GM12873 (cell line): ENCODE measurements around the gene PRTN3.

ENCODE experiments used
- TF ChIP-seq, protein P1 (sequence below): IDR thresholded peaks from 2 replicates; pipeline ENCODE4 v1.5.1; 2012; ENCODE audit warnings: low read depth, mild to moderate bottlenecking, moderate library complexity, low read length, control low read depth; ENCODE audit not compliant: insufficient read depth; ENCODE audit errors: missing control alignments

Gene PRTN3

DNA sequence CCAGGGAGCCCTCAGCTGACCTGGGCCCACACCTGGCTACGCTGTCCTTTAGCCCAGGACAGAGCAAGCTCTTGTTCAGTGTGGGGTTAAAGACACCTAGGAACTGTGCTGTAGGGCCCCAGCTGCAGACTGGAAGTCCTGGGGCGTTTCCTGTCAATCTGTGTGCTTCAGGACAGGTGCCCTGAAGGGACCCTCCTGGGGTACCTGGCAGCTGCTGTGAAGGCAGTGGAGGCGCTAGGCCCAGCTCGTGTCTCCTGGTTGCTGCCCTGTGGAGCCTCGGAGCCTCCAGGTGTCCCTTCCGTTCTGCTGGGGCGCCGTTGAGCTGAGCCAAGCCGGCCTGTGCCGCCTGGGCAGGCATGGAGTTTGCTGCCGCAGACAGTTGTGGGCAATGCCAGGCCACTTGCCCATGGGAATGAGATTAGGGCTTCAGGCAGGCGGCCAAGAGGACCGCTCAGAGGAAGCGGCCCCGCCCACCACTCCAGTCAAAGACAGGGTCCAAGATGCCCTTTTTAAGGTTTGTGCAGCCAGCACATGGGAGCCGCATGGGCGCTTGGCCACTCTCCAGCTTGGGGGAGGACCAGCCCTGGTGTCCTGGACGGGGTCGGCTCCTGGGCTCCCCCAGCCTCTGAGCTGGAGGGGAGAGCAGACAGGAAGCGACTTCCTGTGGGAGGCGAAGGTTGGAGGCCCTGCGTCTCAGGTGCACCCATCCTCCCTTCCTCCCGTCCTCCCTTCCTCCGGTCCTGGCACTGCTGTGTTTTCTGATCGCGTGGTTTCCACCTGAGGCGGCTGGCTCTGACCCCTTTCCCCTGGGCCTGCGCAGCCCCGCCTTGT, 39.6 kb upstream of the PRTN3 start:
- TF ChIP-seq, protein P1, sequence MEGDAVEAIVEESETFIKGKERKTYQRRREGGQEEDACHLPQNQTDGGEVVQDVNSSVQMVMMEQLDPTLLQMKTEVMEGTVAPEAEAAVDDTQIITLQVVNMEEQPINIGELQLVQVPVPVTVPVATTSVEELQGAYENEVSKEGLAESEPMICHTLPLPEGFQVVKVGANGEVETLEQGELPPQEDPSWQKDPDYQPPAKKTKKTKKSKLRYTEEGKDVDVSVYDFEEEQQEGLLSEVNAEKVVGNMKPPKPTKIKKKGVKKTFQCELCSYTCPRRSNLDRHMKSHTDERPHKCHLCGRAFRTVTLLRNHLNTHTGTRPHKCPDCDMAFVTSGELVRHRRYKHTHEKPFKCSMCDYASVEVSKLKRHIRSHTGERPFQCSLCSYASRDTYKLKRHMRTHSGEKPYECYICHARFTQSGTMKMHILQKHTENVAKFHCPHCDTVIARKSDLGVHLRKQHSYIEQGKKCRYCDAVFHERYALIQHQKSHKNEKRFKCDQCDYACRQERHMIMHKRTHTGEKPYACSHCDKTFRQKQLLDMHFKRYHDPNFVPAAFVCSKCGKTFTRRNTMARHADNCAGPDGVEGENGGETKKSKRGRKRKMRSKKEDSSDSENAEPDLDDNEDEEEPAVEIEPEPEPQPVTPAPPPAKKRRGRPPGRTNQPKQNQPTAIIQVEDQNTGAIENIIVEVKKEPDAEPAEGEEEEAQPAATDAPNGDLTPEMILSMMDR = no peak

- TF ChIP-seq, protein P1 = no peak
Measured at GRCh38 chr19:801861-802497, 38.8 kb upstream of the PRTN3 start.

GRCh38 chr19:802498-803098, 38.2 kb upstream of the PRTN3 start:
- TF ChIP-seq, protein P1 = no peak

- TF ChIP-seq, protein P1 = no peak
Measured at GRCh38 chr19:803099-803561, 37.7 kb upstream of the PRTN3 start.

GRCh38 chr19:803686-804418, 36.9 kb upstream of the PRTN3 start:
- TF ChIP-seq, protein P1 = no peak

- TF ChIP-seq, protein P1 = no peak
Measured at GRCh38 chr19:804419-805165, 36.2 kb upstream of the PRTN3 start.
